Glomerular endothelial cell (primary cell): ENCODE results near the gene IL15. TPM values are rescaled to one million over a fixed set of nuclear protein-coding genes. Genes with fewer than 3 reads are reported as not detected.
"Not testable (repeated sequence)": the region's sequence is repeated elsewhere in the genome, so short reads cannot be mapped to it uniquely, and the experiment has no call there.

ENCODE experiments used
- DNase-seq: peaks from one replicate; pipeline ENCODE4 v3.0.0-alpha.2; 2011; ENCODE audit warnings: low read depth, low spot score; ENCODE audit errors: extremely low read depth
- total RNA-seq: library from RNA; depleted of rRNA; stranded (reverse); fragments of >200 nt; gene quantifications from 2 replicates; pipeline ENCODE4 v1.2.3, GENCODE V29; 2015

The IL15 gene, protein sequence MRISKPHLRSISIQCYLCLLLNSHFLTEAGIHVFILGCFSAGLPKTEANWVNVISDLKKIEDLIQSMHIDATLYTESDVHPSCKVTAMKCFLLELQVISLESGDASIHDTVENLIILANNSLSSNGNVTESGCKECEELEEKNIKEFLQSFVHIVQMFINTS
- 3.4 and 4.2 TPM in 2 replicates for total RNA-seq

GRCh38 chr4:141636082-141636770, at the start of gene IL15:
IL15 (plus strand) TSS chr4:141636583; CDS start chr4:141719465, 82,882 bp downstream.
- DNase-seq: no peak

- DNase-seq: no peak
These were observed 48.5 kb upstream of the IL15 start for GRCh38 chr4:141587897-141588296.

DNA sequence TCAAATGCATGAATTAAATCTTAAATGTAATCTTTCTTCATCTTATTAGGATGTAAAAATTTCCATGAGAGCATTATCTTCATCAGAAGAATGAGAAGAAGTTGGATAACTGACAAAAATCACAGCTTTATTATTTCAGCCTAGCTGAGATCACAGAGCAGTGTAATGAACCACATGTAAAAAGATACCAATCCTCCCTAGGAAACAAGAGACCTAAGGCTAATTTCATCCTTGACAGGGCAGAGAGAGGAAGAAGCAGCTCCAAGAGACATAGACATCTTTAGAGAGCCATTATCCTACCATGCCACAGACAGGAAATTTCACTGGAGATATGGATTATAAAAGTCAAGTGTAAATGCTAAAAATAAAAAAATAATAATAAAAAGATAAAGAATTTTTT, 40.9 kb upstream of the IL15 start:
- no peak for DNase-seq

DNA sequence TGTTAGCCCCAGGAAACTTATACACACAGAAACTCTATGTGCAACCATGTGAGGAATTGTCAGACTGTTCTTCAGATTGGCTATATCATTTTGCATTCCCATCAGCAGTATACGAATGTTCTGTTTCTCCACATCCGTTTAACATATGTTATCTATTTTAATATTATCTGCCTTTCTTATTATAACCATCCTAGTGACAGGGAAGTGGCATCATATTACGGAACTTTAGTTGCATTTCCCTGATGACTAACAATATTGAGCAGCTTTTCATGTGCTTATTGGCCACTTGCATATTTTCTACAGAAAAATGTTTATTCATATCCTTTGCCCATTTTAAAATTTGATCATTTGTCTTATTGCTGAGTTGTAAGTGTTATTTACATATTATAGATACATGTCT, 36.5 kb upstream of the IL15 start:
- DNase-seq: no peak

DNA sequence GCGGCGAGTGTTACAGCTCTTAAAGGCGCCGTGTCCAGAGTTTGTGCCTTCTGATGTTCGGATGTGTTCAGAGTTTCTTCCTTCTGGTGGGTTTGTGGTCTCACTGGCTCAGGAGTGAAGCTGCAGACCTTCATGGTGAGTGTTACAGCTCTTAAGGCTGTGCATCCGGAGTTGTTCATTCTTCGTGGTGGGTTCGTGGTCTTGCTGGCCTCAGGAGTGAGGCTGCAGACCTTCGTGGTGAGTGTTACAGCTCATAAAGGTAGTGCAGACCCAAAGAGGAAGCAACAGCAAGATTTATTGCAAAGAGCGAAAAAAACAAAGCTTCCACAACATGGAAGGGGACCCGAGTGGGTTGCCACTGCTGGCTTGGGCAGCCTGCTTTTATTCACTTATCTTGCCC, 31.7 kb upstream of the IL15 start:
- DNase-seq: not testable (repeated sequence)

DNA sequence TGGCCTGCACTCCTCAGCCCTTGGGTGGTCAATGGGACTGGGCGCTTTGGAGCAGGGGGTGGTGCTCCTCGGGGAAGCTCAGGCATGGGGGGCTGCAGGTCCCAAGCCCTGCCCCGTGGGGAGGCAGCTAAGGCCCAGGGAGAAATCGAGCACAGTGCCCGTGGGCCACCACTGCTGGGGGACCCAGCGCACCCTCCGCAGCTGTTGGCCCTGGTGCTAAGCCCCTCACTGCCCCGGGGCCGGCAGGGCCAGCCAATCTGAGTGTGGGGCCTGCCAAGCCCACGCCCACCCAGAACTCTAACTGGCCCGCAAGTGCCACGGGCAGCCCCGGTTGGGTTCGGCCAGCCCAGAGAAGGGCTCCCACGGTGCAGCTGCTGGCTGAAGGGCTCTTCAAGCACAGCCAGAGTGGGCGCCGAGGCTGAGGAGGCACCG, 30.9 kb upstream of the IL15 start:
- DNase-seq: no peak

DNA sequence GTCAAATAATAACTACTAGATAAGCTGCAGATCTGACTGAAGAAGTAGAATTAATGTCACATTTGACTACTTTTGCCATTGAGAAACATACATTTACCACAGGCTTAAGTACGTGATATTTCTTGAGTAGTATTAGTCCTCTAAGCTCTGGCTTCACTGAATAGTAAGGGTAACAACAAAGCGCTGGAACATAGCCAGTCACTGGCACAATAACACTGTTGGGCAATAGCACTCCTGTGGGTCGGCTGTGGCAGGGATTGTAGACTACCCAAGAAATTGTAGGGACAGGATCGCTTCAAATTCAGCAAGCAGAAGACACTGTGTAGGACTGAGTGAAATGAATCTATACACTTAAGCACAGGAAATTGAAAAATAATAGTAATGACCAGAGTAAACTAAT, 27.1 kb upstream of the IL15 start:
- no peak for DNase-seq

GRCh38 chr4:141610365-141610764, 26.0 kb upstream of the IL15 start:
- DNase-seq: no peak

DNA sequence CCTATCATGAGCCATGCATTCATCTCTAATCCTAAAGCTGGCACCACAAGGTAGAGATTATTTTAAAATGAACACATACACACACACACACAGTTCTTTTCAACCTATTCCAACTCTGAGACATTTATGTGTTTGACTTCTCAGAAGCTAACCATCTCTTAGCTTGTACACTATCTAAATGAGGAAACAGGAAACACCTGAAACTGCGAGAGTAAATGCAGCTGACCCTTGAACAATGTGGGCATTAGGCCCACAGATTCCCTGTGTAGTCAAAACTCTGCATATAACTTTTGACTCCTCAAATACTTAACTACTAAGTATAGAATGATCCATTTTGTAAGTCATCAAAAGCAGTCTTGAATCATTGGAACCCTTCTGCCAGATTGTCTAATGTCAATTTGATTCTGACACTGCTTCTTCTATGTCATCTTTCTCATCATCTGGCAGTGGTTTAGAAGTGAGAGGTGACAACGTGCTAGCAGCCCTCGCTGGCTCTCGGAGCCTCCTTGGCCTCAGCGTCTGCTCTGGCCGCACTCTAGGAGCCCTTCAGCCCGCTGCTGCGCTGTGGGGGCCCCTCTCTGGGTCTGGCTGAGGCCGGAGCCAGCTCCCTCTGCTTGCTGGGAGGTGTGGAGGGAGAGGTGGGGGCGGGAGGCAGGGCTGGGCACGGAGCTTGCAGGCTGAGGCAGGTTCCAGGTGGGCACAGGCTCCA, 21.4 kb upstream of the IL15 start:
- DNase-seq: peak; percentile 62

- DNase-seq: not testable (repeated sequence)
These were observed 20.8 kb upstream of the IL15 start for GRCh38 chr4:141615587-141615918.

- DNase-seq: no peak
These were observed 15.7 kb upstream of the IL15 start for GRCh38 chr4:141620715-141621114.

- no peak for DNase-seq
These were observed 11.4 kb upstream of the IL15 start for GRCh38 chr4:141625023-141625422.

DNA sequence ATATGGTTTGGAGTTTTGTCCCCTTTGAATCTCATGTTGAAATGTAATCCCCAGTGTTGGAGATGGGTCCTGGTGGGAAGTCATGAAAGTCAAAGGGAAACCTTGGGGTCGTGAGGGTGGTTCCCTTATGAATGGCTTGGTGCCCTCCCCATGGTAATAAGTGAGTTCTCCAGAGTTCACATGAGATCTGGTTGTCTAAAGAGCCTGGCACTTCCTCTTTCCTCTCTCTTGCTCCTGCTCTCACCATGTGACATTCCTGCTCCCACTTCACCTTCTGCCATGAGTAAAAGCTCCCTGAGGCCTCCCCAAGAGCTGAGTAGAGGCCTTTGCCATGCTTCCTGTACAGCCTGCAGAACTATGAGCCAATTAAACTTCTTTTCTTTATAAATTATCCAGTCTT, 5.5 kb upstream of the IL15 start:
- DNase-seq: no peak

GRCh38 chr4:141635736-141636081, 674 bp upstream of the IL15 start:
- no peak for DNase-seq

- DNase-seq: no peak
These were observed 533 bp downstream of the IL15 start for GRCh38 chr4:141636771-141637460.

- no peak for DNase-seq
These were observed 1.2 kb downstream of the IL15 start for GRCh38 chr4:141637565-141637964.

GRCh38 chr4:141638230-141638629, 1.8 kb downstream of the IL15 start:
- no peak for DNase-seq

DNA sequence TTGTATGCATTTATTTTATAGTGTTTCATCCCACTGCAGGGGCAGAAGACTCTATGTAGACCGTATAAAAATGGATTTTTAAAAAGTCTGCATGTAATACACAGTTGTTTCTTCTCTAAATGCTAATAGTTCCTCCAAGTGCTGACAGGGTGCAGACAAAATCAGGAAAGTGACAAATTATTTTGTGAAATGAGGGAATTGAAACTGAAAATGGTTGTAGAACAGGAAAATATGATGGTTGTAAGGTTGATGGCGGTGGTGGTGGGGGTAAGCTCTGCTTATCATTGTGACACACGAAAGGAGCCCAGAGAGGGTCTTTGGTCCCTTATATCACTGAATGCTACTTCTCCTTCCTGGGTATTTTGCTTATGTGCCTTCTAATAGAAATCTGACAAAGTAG, 4.3 kb downstream of the IL15 start:
- no peak for DNase-seq

- no peak for DNase-seq
These were observed 5.7 kb downstream of the IL15 start for GRCh38 chr4:141642063-141642462.

- DNase-seq: no peak
These were observed 6.3 kb downstream of the IL15 start for GRCh38 chr4:141642711-141643110.

- no peak for DNase-seq
These were observed 7.2 kb downstream of the IL15 start for GRCh38 chr4:141643557-141643956.
